C4-2B (cell line): ENCODE results near the gene IL10.

Experiments
- ZFX ChIP-seq: fragments of 450-650 bp; IDR thresholded peaks from 2 replicates; pipeline ENCODE4 v1.6.1; 2017
- TF ChIP-seq, protein P1 (sequence below): fragments of 450-650 bp; conservative IDR thresholded peaks from 2 replicates; pipeline ENCODE4 v1.5.1; 2017; ENCODE audit warnings: mild to moderate bottlenecking

DNA sequence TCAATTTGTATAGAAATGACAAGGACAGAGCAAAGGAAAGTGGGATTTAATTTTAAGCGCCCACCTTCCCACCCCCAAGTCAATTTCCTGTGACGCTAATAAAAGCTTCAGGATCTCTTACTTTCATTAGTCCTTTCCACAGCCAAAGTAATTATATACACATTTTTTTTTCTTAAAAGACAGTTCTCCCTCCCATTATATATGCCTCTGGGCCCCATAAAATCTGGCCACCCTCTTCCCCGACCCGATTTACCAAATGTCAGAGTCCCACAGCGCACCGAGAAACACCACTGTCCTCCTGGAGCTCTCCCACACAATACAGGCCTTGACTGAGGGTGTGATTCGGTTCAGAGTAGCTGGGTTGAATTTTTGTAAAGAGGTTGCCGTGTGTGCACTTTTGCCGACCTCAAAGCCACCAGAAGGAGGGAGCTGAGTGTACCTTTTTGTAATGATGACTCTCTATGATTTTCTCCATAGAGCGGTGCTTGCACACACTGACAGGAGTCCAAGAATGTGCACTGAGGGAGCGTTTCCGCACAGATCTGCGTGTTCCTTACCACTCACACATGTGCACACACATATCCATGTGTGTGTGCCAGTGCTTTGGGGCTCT, 26.2 kb upstream of the IL10 start:
- TF ChIP-seq, protein P1, sequence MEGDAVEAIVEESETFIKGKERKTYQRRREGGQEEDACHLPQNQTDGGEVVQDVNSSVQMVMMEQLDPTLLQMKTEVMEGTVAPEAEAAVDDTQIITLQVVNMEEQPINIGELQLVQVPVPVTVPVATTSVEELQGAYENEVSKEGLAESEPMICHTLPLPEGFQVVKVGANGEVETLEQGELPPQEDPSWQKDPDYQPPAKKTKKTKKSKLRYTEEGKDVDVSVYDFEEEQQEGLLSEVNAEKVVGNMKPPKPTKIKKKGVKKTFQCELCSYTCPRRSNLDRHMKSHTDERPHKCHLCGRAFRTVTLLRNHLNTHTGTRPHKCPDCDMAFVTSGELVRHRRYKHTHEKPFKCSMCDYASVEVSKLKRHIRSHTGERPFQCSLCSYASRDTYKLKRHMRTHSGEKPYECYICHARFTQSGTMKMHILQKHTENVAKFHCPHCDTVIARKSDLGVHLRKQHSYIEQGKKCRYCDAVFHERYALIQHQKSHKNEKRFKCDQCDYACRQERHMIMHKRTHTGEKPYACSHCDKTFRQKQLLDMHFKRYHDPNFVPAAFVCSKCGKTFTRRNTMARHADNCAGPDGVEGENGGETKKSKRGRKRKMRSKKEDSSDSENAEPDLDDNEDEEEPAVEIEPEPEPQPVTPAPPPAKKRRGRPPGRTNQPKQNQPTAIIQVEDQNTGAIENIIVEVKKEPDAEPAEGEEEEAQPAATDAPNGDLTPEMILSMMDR = peak; percentile 60
- no peak for TF ChIP-seq ZFX
